B cell (primary cell): Measurements from ENCODE around the gene PTPRU. TPM values are rescaled to one million over a fixed set of nuclear protein-coding genes. Genes with fewer than 3 reads are reported as not detected.

Source experiments
- ATAC-seq: fragments of 200-7000 bp; cut with Tn5 transposase; one replicate; pipeline ENCODE4 v1.10.0; 2021; ENCODE audit warnings: low read depth, mild to moderate bottlenecking, moderate number of reproducible peaks, moderate library complexity
- CTCF ChIA-PET: fragments of 350-600 bp; sonication (Branson Sonifier 250); formaldehyde crosslinking; loops from one replicate; lab custom pipeline; 2021; ENCODE audit warnings: antibody characterized with exemption, inconsistent platforms; lab: Charles Lee
- POLR2A ChIA-PET: fragments of 350-600 bp; sonication (Branson Sonifier 250); formaldehyde crosslinking; loops from one replicate; lab custom pipeline; 2021; ENCODE audit warnings: antibody characterized with exemption; lab: Charles Lee
- DNase-seq: peaks from one replicate; pipeline ENCODE4 v3.0.0; 2013
- H2AFZ ChIP-seq: 2 replicates; pipeline ENCODE4 v1.6.1; 2012; ENCODE audit warnings: mild to moderate bottlenecking, low read depth, low read length; ENCODE audit not compliant: insufficient read depth, poor library complexity, severe bottlenecking
- H3K27ac ChIP-seq, 2 donors: 1 replicate in 1 of 2; 2 replicates in 1 of 2; pipeline ENCODE4 v1.5.1; 2012 to 2013; ENCODE audit warnings: low read length in 2 of 2, mild to moderate bottlenecking in 2 of 2, moderate library complexity in 1 of 2
- H3K27me3 ChIP-seq, 4 experiments: fragments of 200-600 bp in 1 of 4; sonication (generic) in 1 of 4; replicated peaks in 1 of 4; 1 replicate in 2 of 4; 2 replicates in 2 of 4; pipeline versions ENCODE4 v1.6.1 to v1.7.0; 2013 to 2016; ENCODE audit warnings: low read length in 3 of 4, mild to moderate bottlenecking in 2 of 4, mixed read lengths in 1 of 4, moderate library complexity in 1 of 4; ENCODE audit not compliant: insufficient read depth in 4 of 4, control insufficient read depth in 3 of 4; ENCODE audit errors: control extremely low read depth in 1 of 4
- H3K36me3 ChIP-seq, 2 experiments: replicated peaks in 1 of 2; 1 replicate in 1 of 2; 2 replicates in 1 of 2; pipeline versions ENCODE4 v1.6.1 to v1.7.1; 2013; ENCODE audit warnings: low read length in 1 of 2; ENCODE audit not compliant: insufficient read depth in 2 of 2, control insufficient read depth in 1 of 2; ENCODE audit errors: control extremely low read depth in 1 of 2, extremely low read depth in 1 of 2
- H3K4me1 ChIP-seq, 2 donors: fragments of 200-600 bp in 1 of 2; sonication (generic) in 1 of 2; 1 replicate in 1 of 2; 2 replicates in 1 of 2; pipeline versions ENCODE4 v1.5.1 to v1.6.1; 2013 to 2017; ENCODE audit warnings: low read length in 2 of 2; ENCODE audit not compliant: control insufficient read depth in 2 of 2, insufficient read depth in 2 of 2
- H3K4me2 ChIP-seq: replicated peaks from 2 replicates; pipeline ENCODE3; 2012; ENCODE audit warnings: mild to moderate bottlenecking, low read depth, low read length; ENCODE audit not compliant: poor library complexity, severe bottlenecking
- H3K4me3 ChIP-seq, 5 experiments: fragments of 200-600 bp in 1 of 5; sonication (generic) in 1 of 5; 1 replicate in 3 of 5; 2 replicates in 2 of 5; pipeline versions ENCODE4 v1.5.1 to v1.7.0; 2011 to 2016; ENCODE audit warnings: low read length in 4 of 5, mild to moderate bottlenecking in 4 of 5, low read depth in 2 of 5, control low read depth in 1 of 5, moderate library complexity in 1 of 5; ENCODE audit not compliant: insufficient read depth in 1 of 5; ENCODE audit errors: control extremely low read depth in 1 of 5, extremely low read depth in 1 of 5
- H3K79me2 ChIP-seq: fragments of 200-600 bp; sonication (generic); one replicate; pipeline ENCODE4 v1.6.0; 2016; ENCODE audit warnings: low read length; ENCODE audit not compliant: control insufficient read depth, insufficient read depth
- H3K9ac ChIP-seq: fragments of 200-600 bp; sonication (generic); 2 replicates; pipeline ENCODE4 v1.6.1; 2017; ENCODE audit warnings: mild to moderate bottlenecking, low read length, moderate library complexity
- H3K9me3 ChIP-seq, 3 donors: one replicate each; pipeline versions ENCODE4 v1.6.1 to v1.7.1; 2013; ENCODE audit warnings: low read length in 2 of 3; ENCODE audit not compliant: control insufficient read depth in 2 of 3, insufficient read depth in 1 of 3; ENCODE audit errors: control extremely low read depth in 1 of 3
- H4K20me1 ChIP-seq: 2 replicates; pipeline ENCODE4 v1.6.0; 2012; ENCODE audit warnings: mild to moderate bottlenecking, low read length; ENCODE audit not compliant: insufficient read depth, control insufficient read depth, poor library complexity, severe bottlenecking
- H3K27ac Mint-ChIP-seq: one replicate; pipeline ENCODE4 v1.8.0; 2021; ENCODE audit warnings: mixed read lengths
- H3K27me3 Mint-ChIP-seq: one replicate; pipeline ENCODE4 v1.8.0; 2021; ENCODE audit warnings: mixed read lengths
- H3K4me1 Mint-ChIP-seq: one replicate; pipeline ENCODE4 v1.8.0; 2021; ENCODE audit warnings: mixed read lengths
- H3K4me3 Mint-ChIP-seq: one replicate; pipeline ENCODE4 v1.8.0; 2021; ENCODE audit warnings: mixed read lengths
- H3K9me3 Mint-ChIP-seq: one replicate; pipeline ENCODE4 v1.8.0; 2022; ENCODE audit warnings: mixed read lengths; ENCODE audit not compliant: insufficient read depth
- EZH2 ChIP-seq: IDR thresholded peaks from 2 replicates; pipeline ENCODE4 v1.6.1; 2012; ENCODE audit warnings: borderline replicate concordance, low read depth, mild to moderate bottlenecking, moderate library complexity, low read length; ENCODE audit not compliant: insufficient read depth, poor library complexity, severe bottlenecking
- WGBS: methylation state at CpG from one replicate; pipeline ENCODE4 v1.1.5; 2013; ENCODE audit warnings: missing lambda C conversion rate; ENCODE audit not compliant: insufficient coverage; 5-methylcytosine and 5-hydroxymethylcytosine counted together
- intact Hi-C: fragments of 100-400 bp; cut with micrococcal nuclease; formaldehyde crosslinking; loops from one replicate; pipeline ENCODE4 v1.10.0; 2022
- polyA plus RNA-seq: library from polyadenylated mRNA; depleted of rRNA; stranded (reverse); fragments of >200 nt; gene quantifications from 2 replicates; pipeline ENCODE4 v1.2.3, GENCODE V29; 2012
- total RNA-seq, 2 donors: library from RNA; stranded (reverse); fragments of 120-200 nt in 1 of 2; gene quantifications; 1 replicate in 1 of 2; 2 replicates in 1 of 2; pipeline versions ENCODE4 v1.2.3 to v1.2.4, GENCODE V29; 2013 to 2022
- TF ChIP-seq, protein P1 (sequence below): fragments of 200-600 bp; IDR thresholded peaks from one replicate; pipeline ENCODE4 v1.8.0; 2022; ENCODE audit warnings: antibody characterized with exemption, mild to moderate bottlenecking

Gene PTPRU
- total and polyA plus RNA-seq, 2 donors (not counting 1 experiment from before 2014, with no cell fraction given), result 0.10 to 0.25 TPM

DNA sequence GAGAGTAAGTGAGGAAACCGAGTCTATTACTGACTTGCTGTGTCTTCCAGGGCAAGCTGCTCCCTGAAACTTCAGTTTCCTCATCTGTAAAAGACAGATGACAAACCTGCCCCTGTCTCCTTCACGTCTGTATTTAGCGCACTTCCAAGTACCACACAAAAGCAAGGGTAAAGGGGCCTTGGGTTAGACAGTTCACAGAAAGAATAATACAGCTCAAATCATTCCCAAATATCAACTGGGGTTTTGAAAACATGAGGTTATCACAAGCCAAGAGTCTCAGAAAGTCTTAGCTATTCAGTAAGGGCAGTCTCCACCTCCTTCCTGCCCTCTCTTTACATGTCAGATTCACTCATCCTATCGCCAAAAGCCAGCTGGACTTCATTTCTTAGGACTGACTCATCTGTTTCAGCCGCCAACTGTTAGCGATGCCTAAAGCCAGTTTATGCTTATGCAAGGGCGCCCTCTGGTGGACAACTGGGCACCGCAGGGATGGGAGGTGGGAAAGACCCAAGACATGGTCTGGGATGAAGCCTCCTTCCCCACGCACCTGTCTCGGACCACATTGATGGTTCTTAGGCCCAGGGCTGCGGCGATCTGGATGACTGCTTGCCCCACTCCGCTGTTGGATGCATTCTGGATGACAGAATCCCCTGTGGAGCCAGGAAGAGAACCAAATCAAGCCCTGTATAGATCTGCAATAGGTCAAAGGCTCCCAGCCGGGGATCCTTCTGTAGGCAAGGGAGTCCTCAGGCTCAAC lies 33.6 kb upstream of the PTPRU start:
- WGBS, result 51% methylated on average over 13 of the region's 14 CpGs
- peak overlapping the region; percentile 16 for H3K27ac Mint-ChIP-seq

More for the DNA sequence above, 33.6 kb upstream of the PTPRU start:
- Mint-ChIP-seq H3K9me3 (no peaks in the 10 kb centered on the region), H3K27me3 (no peaks in the 10 kb centered on the region), H3K4me1 (peaks cover 2% of the 10 kb centered on the region), H3K4me3 (no peak overlapping the region)
- H3K79me2 ChIP-seq, result no peaks in the 10 kb centered on the region
- H3K4me1 ChIP-seq, result peaks cover 0 to 4% of the 10 kb centered on the region in 2 donors
- no peak overlapping the region for H3K27ac ChIP-seq
- peaks cover 0 to 20% of the 10 kb centered on the region in 2 experiments for H3K36me3 ChIP-seq
- CTCF ChIA-PET, result interaction anchor here (0.5 to 5.9 kb wide), 47 partner anchors 9 to 1656 kb away, joined by 3 to 112 read pairs (median 4); partner anchors contain the start of genes SRSF4, TMEM200B and YTHDF2
- TF ChIP-seq EZH2, result no peak
- TF ChIP-seq, protein P1, sequence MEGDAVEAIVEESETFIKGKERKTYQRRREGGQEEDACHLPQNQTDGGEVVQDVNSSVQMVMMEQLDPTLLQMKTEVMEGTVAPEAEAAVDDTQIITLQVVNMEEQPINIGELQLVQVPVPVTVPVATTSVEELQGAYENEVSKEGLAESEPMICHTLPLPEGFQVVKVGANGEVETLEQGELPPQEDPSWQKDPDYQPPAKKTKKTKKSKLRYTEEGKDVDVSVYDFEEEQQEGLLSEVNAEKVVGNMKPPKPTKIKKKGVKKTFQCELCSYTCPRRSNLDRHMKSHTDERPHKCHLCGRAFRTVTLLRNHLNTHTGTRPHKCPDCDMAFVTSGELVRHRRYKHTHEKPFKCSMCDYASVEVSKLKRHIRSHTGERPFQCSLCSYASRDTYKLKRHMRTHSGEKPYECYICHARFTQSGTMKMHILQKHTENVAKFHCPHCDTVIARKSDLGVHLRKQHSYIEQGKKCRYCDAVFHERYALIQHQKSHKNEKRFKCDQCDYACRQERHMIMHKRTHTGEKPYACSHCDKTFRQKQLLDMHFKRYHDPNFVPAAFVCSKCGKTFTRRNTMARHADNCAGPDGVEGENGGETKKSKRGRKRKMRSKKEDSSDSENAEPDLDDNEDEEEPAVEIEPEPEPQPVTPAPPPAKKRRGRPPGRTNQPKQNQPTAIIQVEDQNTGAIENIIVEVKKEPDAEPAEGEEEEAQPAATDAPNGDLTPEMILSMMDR, result peak; percentile 98
- no peak overlapping the region for H3K4me2 ChIP-seq
- H3K4me3 ChIP-seq, result no peak overlapping the region
- no peaks in the 10 kb centered on the region for H3K9me3 ChIP-seq
- H2AFZ ChIP-seq, result peak overlapping the region; percentile 39
- POLR2A ChIA-PET, result interaction anchor here (0.5 to 0.8 kb wide), 2 partner anchors 21 to 318 kb away, joined by 3 to 4 read pairs; partner anchors contain the start of gene SRSF4
- DNase-seq, result peak; percentile 86
- H3K27me3 ChIP-seq, result no peaks in the 10 kb centered on the region
- H4K20me1 ChIP-seq, result peaks cover 6% of the 10 kb centered on the region
- peak; percentile 97 for ATAC-seq
- H3K9ac ChIP-seq, result no peak overlapping the region
- intact Hi-C loops, result loop anchor here (1.0 to 2.0 kb wide), 4 partner anchors 20 to 320 kb away; no protein-coding TSS in a partner anchor
